ENCODE data around the gene SMAD1. TPM values are rescaled to one million over a fixed set of nuclear protein-coding genes. Genes with fewer than 3 reads are reported as not detected.

SMAD1 gene
- total RNA-seq, 4 donors from 2014 or later = 48.1 to 102 (median 67.4) TPM

DNA sequence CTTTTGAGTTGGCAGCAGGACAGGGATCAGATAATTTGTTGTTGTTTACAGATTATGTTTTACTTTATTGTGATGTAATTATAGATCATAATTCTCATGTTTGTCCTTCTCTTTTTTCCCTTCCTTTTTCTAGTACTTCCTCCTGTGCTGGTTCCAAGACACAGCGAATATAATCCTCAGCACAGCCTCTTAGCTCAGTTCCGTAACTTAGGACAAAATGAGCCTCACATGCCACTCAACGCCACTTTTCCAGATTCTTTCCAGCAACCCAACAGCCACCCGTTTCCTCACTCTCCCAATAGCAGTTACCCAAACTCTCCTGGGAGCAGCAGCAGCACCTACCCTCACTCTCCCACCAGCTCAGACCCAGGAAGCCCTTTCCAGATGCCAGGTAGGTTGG, 58.0 kb downstream of the SMAD1 start:
- no peaks in the 10 kb centered on the region for H3K36me3 ChIP-seq
- 86 to 88% methylated on average over 4 of the region's 4 CpGs for WGBS, 2 donors
- no peak overlapping the region for H3K4me3 ChIP-seq (replicated peaks in 1 of 3)
- DNase-seq = no peak
- intact Hi-C loops (cut with DNase I) = no loop called here
- no peaks in the 10 kb centered on the region for H3K9me3 ChIP-seq
- H3K4me1 ChIP-seq = peaks cover 0 to 9% of the 10 kb centered on the region in 2 donors
- no peak overlapping the region for H3K27ac ChIP-seq
- H3K27me3 ChIP-seq = no peaks in the 10 kb centered on the region
- TF ChIP-seq, protein P1, sequence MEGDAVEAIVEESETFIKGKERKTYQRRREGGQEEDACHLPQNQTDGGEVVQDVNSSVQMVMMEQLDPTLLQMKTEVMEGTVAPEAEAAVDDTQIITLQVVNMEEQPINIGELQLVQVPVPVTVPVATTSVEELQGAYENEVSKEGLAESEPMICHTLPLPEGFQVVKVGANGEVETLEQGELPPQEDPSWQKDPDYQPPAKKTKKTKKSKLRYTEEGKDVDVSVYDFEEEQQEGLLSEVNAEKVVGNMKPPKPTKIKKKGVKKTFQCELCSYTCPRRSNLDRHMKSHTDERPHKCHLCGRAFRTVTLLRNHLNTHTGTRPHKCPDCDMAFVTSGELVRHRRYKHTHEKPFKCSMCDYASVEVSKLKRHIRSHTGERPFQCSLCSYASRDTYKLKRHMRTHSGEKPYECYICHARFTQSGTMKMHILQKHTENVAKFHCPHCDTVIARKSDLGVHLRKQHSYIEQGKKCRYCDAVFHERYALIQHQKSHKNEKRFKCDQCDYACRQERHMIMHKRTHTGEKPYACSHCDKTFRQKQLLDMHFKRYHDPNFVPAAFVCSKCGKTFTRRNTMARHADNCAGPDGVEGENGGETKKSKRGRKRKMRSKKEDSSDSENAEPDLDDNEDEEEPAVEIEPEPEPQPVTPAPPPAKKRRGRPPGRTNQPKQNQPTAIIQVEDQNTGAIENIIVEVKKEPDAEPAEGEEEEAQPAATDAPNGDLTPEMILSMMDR (IDR thresholded peaks at IDR 0.05) = no peak
- TF ChIP-seq POLR2A (IDR thresholded peaks at IDR 0.05) = no peak

DNA sequence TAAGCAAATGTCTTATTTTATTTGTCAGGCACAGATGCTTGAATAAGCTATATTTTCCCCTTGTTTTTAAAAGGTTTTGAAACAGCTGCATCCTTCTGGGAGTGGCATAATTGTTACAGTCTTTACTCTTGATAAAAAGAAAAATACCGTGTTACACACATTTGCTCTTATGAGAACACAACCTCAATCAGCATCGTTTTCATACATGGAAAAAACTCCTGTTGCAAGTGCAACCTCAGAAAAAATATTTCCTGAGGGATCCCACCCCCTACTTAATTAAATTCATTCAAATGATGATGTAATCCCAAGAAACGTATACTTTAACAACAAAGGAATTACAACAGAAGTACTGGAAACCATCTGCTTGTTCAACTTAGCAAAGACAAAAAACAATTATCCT, 58.6 kb downstream of the SMAD1 start:
- intact Hi-C loops (cut with DNase I) = no loop called here
- Histone ChIP-seq H3K27me3 (no peaks in the 10 kb centered on the region), H3K4me1 (peaks cover 5 to 11% of the 10 kb centered on the region in 2 donors), H3K9me3 (no peaks in the 10 kb centered on the region), H3K27ac (no peak overlapping the region), H3K4me3 (replicated peaks in 1 of 3) (no peak overlapping the region), H3K36me3 (no peaks in the 10 kb centered on the region)
- DNase-seq = no peak
- WGBS, 2 donors = 87% methylated on average over 3 of the region's 3 CpGs
- TF ChIP-seq POLR2A (IDR thresholded peaks at IDR 0.05) = no peak
- TF ChIP-seq, protein P1 (IDR thresholded peaks at IDR 0.05) = no peak

DNA sequence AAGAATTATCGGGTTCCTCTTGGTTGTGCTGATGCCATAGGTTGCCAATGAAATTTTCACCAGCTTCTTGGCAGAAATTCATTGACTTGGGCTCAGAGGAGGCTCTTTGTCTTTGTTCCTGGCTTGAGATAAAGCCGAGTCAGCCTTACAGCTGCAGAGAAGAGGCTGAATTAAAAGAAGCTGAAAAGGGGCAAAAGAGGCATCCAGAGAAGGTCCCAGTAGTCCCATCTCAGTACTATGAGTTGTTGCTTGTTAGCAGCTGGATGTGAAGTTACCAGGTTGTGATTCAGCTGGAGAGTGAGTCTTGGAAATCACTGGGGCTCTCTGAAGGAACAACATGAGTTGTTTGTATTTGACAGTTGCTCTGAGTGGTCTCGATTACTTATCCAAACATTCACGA, 59.7 kb downstream of the SMAD1 start:
- 48 to 54% methylated on average over 4 of the region's 4 CpGs for WGBS, 2 donors
- Histone ChIP-seq H3K4me1 (peaks cover 11 to 19% of the 10 kb centered on the region in 2 donors), H3K9me3 (no peaks in the 10 kb centered on the region), H3K27ac (no peak overlapping the region), H3K27me3 (no peaks in the 10 kb centered on the region), H3K4me3 (replicated peaks in 1 of 3) (no peak overlapping the region), H3K36me3 (no peaks in the 10 kb centered on the region)
- no peak for TF ChIP-seq POLR2A (IDR thresholded peaks at IDR 0.05)
- TF ChIP-seq, protein P1 (IDR thresholded peaks at IDR 0.05) = no peak
- intact Hi-C loops (cut with DNase I) = no loop called here
- no peak for DNase-seq

DNA sequence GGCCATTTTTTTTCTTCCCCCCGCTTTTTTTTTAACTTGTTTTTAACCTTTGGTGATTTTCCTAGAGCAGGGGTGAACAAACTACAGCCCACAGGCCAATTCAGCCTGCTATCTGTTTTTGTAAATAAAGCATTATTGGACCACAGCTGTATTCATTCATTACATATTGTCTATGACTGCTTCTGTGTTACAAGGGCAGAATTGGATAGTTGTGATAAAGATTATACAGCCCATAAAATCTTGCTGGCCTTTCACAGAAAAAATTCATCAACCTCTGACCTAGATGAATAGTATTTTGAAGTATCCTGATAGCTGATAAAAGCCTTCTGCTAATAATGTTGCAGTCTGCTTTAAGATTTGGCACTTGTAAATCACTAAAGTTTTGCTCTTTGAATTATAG, 63.4 kb downstream of the SMAD1 start:
- H3K36me3 ChIP-seq = no peaks in the 10 kb centered on the region
- peaks cover 10 to 11% of the 10 kb centered on the region in 2 donors for H3K4me1 ChIP-seq
- H3K27me3 ChIP-seq = no peaks in the 10 kb centered on the region
- intact Hi-C loops (cut with DNase I) = no loop called here
- 84 to 91% methylated on average over 1 of the region's 1 CpG for WGBS, 2 donors
- no peak for TF ChIP-seq POLR2A (IDR thresholded peaks at IDR 0.05)
- TF ChIP-seq, protein P1 (IDR thresholded peaks at IDR 0.05) = no peak
- H3K27ac ChIP-seq = peak overlapping the region in 1 of 3 donors; percentile 28
- no peaks in the 10 kb centered on the region for H3K9me3 ChIP-seq
- no peak for DNase-seq
- no peak overlapping the region for H3K4me3 ChIP-seq (replicated peaks in 1 of 3)

DNA sequence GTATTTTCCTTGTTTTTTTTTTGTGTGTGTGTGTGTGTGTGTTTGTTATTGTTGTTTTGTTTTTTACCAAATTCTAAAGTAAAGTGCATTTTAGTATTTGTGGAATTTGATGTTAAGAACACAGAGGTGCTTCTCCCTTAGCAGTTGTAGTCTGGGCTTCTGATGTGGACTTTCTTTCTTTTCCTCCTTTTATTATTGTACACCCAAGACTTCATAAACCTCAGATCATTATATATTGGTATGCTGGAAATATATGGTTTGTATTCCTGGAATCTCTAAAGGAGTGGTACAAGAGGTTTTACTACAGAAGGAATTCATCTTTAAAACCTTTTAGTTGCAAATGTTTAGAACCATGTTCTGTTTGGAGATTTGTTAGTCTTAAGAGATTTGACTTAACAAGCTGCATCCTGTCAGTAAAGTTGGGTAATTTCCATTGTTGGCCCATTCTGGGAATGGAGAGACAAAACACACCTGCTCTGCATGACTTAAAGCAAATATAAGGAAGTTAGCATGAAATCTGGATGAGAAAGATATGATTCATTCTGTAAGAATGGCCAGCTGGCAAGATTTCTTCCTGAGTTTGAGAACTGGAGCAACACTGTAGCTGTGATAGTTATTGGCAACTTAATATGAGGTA, 64.0 kb downstream of the SMAD1 start:
- no peak for DNase-seq
- H3K27ac ChIP-seq = peak overlapping the region in 1 of 3 donors; percentile 28
- no peaks in the 10 kb centered on the region for H3K36me3 ChIP-seq
- intact Hi-C loops (cut with DNase I) = no loop called here
- no peak overlapping the region for H3K4me3 ChIP-seq (replicated peaks in 1 of 3)
- H3K9me3 ChIP-seq = no peaks in the 10 kb centered on the region
- TF ChIP-seq, protein P1 (IDR thresholded peaks at IDR 0.05) = no peak
- no peak for TF ChIP-seq POLR2A (IDR thresholded peaks at IDR 0.05)
- peaks cover 10 to 15% of the 10 kb centered on the region in 2 donors for H3K4me1 ChIP-seq
- H3K27me3 ChIP-seq = no peaks in the 10 kb centered on the region

Data from thyroid gland (tissue), 4 donors.